OCI-M2 (cell line): ENCODE measurements around the gene NOC2L.
"Not testable (repeated sequence)": the region's sequence is repeated elsewhere in the genome, so short reads cannot be mapped to it uniquely, and the experiment has no call there.

Experiments
- DNase-seq: peaks from one replicate; lab custom pipeline; 2025; ENCODE audit not compliant: unreplicated experiment; lab: John Stamatoyannopoulos, UW

Gene NOC2L

GRCh38 chr1:962381-963300 lies 3.6 kb upstream of the NOC2L start:
- DNase-seq: no peak

GRCh38 chr1:961132-961669 lies 2.1 kb upstream of the NOC2L start:
- DNase-seq: no peak

- DNase-seq: no peak
These were observed 1.5 kb upstream of the NOC2L start, which contains the start of gene KLHL17 for GRCh38 chr1:960363-961131. KLHL17 (plus strand) TSS chr1:960584; CDS start chr1:960694, 110 bp downstream.

GRCh38 chr1:959731-960362 lies 791 bp upstream of the NOC2L start:
- DNase-seq: no peak

- no peak for DNase-seq
These were observed 2.4 kb downstream of the NOC2L start for GRCh38 chr1:956636-957035.

- DNase-seq: no peak
These were observed 3.6 kb downstream of the NOC2L start for GRCh38 chr1:955474-955873.

GRCh38 chr1:954927-955326 lies 4.1 kb downstream of the NOC2L start:
- no peak for DNase-seq

- DNase-seq: no peak
These were observed 5.3 kb downstream of the NOC2L start for GRCh38 chr1:953524-954320.

- no peak for DNase-seq
These were observed 6.5 kb downstream of the NOC2L start for GRCh38 chr1:952603-953002.

- no peak for DNase-seq
These were observed 6.9 kb downstream of the NOC2L start for GRCh38 chr1:952201-952600.

- DNase-seq: no peak
These were observed 7.7 kb downstream of the NOC2L start for GRCh38 chr1:951364-951763.

- DNase-seq: no peak
These were observed 8.2 kb downstream of the NOC2L start for GRCh38 chr1:950881-951280.

- DNase-seq: no peak
These were observed 8.8 kb downstream of the NOC2L start for GRCh38 chr1:950268-950667.

- no peak for DNase-seq
These were observed 11.1 kb downstream of the NOC2L start for GRCh38 chr1:947958-948357.

- DNase-seq: not testable (repeated sequence)
These were observed 12.2 kb downstream of the NOC2L start for GRCh38 chr1:946811-947210.

GRCh38 chr1:945688-946556 lies 13.1 kb downstream of the NOC2L start:
- DNase-seq: no peak

GRCh38 chr1:944341-945325 lies 14.4 kb downstream of the NOC2L start:
- no peak for DNase-seq
